Endodermal cell (in vitro differentiated cells): ENCODE data around the gene FYTTD1. TPM values are rescaled to one million over a fixed set of nuclear protein-coding genes. Genes with fewer than 3 reads are reported as not detected.

Experiments
- DNase-seq: peaks from one replicate; pipeline ENCODE4 v3.0.0-alpha.2; 2017
- H3K27ac ChIP-seq: 2 replicates; pipeline ENCODE4 v1.5.1; 2013; ENCODE audit warnings: mild to moderate bottlenecking, low read depth, low read length, moderate library complexity
- H3K27me3 ChIP-seq: 2 replicates; pipeline ENCODE4 v1.6.1; 2013; ENCODE audit warnings: mild to moderate bottlenecking, low read length, moderate library complexity; ENCODE audit not compliant: insufficient read depth, control insufficient read depth, poor library complexity, severe bottlenecking
- H3K36me3 ChIP-seq: 2 replicates; pipeline ENCODE4 v1.7.0; 2013; ENCODE audit warnings: mild to moderate bottlenecking, low read length, moderate library complexity; ENCODE audit not compliant: control insufficient read depth, insufficient read depth
- H3K4me1 ChIP-seq: one replicate; pipeline ENCODE4 v1.7.0; 2013; ENCODE audit warnings: low read length; ENCODE audit not compliant: control insufficient read depth, insufficient read depth
- H3K4me3 ChIP-seq: 2 replicates; pipeline ENCODE4 v1.5.1; 2013; ENCODE audit warnings: mild to moderate bottlenecking, low read length, moderate library complexity
- H3K9ac ChIP-seq: 2 replicates; pipeline ENCODE4 v1.6.1; 2013; ENCODE audit warnings: mild to moderate bottlenecking, low read length, moderate library complexity; ENCODE audit not compliant: poor library complexity, severe bottlenecking; ENCODE audit errors: extremely low read depth
- H3K9me3 ChIP-seq: 2 replicates; pipeline ENCODE4 v1.6.1; 2013; ENCODE audit warnings: mild to moderate bottlenecking, low read length, moderate library complexity; ENCODE audit not compliant: control insufficient read depth
- H3K27ac Mint-ChIP-seq: 2 replicates; pipeline ENCODE4 v1.8.0; 2020; ENCODE audit warnings: mixed read lengths
- H3K27me3 Mint-ChIP-seq: 2 replicates; pipeline ENCODE4 v1.8.0; 2021; ENCODE audit warnings: mild to moderate bottlenecking, mixed read lengths; ENCODE audit not compliant: insufficient read depth
- H3K36me3 Mint-ChIP-seq: 2 replicates; pipeline ENCODE4 v1.8.0; 2020; ENCODE audit warnings: low read depth, mixed read lengths
- H3K4me1 Mint-ChIP-seq: 2 replicates; pipeline ENCODE4 v1.8.0; 2020; ENCODE audit warnings: mixed read lengths
- H3K4me3 Mint-ChIP-seq: 2 replicates; pipeline ENCODE4 v1.8.0; 2020; ENCODE audit warnings: mild to moderate bottlenecking, moderate library complexity, mixed read lengths
- H3K9me3 Mint-ChIP-seq: 2 replicates; pipeline ENCODE4 v1.8.0; 2020; ENCODE audit warnings: mild to moderate bottlenecking, mixed read lengths
- WGBS, 2 experiments: methylation state at CpG; one replicate each; pipeline versions ENCODE4 v1.1.5 to v1.1.7; 2013; ENCODE audit warnings: missing lambda C conversion rate in 2 of 2, mixed read lengths in 1 of 2; ENCODE audit not compliant: insufficient coverage in 1 of 2, insufficient read length in 1 of 2; 5-methylcytosine and 5-hydroxymethylcytosine counted together
- total RNA-seq, 2 donors: library from RNA; stranded (reverse); fragmentation: NEBNext Ultra II Directional in 1 of 2; extraction: Animal tissue kit (Norgen Biotek cat#: 25700) in 1 of 2; gene quantifications; 2 replicates in 1 of 2; 3 replicates in 1 of 2; pipeline ENCODE4 v1.2.1, GENCODE V29; 2021
- TF ChIP-seq, protein P1 (sequence below): fragments of 200-600 bp; sonication (generic); conservative IDR thresholded peaks from 2 replicates; pipeline ENCODE4 v1.5.0; 2021; ENCODE audit warnings: antibody characterized with exemption, mild to moderate bottlenecking

FYTTD1 gene
- total RNA-seq, 2 donors from 2014 or later, result 39.0 to 41.5 TPM

DNA sequence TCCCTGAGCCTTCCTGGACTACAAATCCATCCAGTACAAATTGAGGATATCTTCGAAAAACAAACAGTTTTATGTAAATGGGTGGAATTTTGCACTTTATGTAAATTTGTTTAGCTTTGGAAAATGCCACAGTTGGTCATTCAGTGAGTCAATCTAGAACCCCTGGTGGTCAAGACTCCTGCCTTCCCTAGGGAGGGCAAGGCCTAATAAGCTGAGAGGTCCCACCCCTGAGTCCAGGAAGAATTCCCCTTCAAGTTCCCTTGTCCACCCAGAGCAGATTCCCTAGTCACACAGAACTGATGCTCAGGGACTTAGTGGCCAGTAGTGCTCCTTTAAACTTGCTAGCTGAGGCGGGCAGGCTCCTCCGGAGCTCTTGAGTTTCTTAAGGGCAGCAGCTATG is 6.9 kb upstream of the FYTTD1 start:
- H3K27me3 ChIP-seq, result no peaks in the 10 kb centered on the region
- H3K4me3 ChIP-seq, result no peak overlapping the region
- Mint-ChIP-seq H3K4me3 (no peak overlapping the region), H3K36me3 (no peaks in the 10 kb centered on the region), H3K9me3 (no peaks in the 10 kb centered on the region), H3K27me3 (no peaks in the 10 kb centered on the region), H3K4me1 (no peaks in the 10 kb centered on the region), H3K27ac (no peak overlapping the region)
- 91 to 92% methylated on average over 2 to 3 of the region's 3 CpGs for WGBS, 2 experiments
- DNase-seq, result no peak
- no peak overlapping the region for H3K27ac ChIP-seq
- H3K4me1 ChIP-seq, result no peaks in the 10 kb centered on the region
- TF ChIP-seq, protein P1, sequence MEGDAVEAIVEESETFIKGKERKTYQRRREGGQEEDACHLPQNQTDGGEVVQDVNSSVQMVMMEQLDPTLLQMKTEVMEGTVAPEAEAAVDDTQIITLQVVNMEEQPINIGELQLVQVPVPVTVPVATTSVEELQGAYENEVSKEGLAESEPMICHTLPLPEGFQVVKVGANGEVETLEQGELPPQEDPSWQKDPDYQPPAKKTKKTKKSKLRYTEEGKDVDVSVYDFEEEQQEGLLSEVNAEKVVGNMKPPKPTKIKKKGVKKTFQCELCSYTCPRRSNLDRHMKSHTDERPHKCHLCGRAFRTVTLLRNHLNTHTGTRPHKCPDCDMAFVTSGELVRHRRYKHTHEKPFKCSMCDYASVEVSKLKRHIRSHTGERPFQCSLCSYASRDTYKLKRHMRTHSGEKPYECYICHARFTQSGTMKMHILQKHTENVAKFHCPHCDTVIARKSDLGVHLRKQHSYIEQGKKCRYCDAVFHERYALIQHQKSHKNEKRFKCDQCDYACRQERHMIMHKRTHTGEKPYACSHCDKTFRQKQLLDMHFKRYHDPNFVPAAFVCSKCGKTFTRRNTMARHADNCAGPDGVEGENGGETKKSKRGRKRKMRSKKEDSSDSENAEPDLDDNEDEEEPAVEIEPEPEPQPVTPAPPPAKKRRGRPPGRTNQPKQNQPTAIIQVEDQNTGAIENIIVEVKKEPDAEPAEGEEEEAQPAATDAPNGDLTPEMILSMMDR, result no peak
- no peaks in the 10 kb centered on the region for H3K36me3 ChIP-seq
- H3K9me3 ChIP-seq, result no peaks in the 10 kb centered on the region
- H3K9ac ChIP-seq, result no peak overlapping the region

DNA sequence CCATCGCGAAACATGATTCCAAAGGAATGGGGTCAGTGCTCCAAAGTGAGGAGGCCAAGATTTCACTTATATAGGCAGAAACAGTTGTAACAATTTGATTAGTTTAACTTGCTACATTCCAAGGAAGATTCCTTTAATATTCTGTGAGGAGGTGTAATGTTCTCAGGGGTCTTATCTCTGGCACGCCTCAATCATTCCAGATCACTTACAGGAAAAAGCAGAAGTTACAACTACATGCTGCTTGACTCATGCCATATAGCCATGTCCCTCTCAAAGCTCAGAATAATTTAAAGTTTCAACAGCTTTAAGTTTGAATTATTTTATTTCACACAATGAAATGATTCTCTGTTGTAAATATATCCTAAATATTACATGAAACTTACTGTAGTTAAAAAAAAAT is 3.5 kb upstream of the FYTTD1 start:
- Mint-ChIP-seq H3K4me1 (peaks cover 8% of the 10 kb centered on the region), H3K4me3 (no peak overlapping the region), H3K27ac (no peak overlapping the region), H3K36me3 (no peaks in the 10 kb centered on the region), H3K27me3 (peaks cover 11% of the 10 kb centered on the region), H3K9me3 (no peaks in the 10 kb centered on the region)
- no peaks in the 10 kb centered on the region for H3K9me3 ChIP-seq
- no peak overlapping the region for H3K9ac ChIP-seq
- no peak overlapping the region for H3K27ac ChIP-seq
- DNase-seq, result no peak
- no peaks in the 10 kb centered on the region for H3K36me3 ChIP-seq
- TF ChIP-seq, protein P1, result no peak
- no peaks in the 10 kb centered on the region for H3K27me3 ChIP-seq
- H3K4me3 ChIP-seq, result no peak overlapping the region
- no peaks in the 10 kb centered on the region for H3K4me1 ChIP-seq
- 89 to 100% methylated on average over 2 to 3 of the region's 3 CpGs for WGBS, 2 experiments

DNA sequence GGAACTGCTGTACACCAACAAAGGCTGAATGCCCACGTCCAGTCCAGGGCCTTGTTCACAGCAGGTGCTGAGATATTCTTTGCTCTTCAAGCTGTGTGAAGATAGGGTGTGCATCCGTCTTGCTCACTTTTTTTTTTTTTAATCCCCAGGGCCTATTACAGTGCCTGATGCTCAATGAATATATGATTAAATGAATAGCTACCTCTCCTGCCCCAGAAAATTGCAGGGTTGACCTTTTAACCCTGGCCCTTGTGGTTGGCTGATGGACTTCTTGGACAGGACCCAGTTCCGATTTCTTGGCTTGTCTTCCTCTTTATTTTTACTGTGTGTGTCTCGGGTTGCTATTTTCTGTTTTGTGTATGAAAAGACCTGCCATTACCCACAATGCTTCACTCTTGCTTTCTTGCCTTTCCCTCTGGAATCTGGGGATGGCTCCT is 2.9 kb upstream of the FYTTD1 start:
- H3K9me3 ChIP-seq, result no peaks in the 10 kb centered on the region
- H3K4me3 ChIP-seq, result no peak overlapping the region
- H3K9ac ChIP-seq, result no peak overlapping the region
- Mint-ChIP-seq H3K9me3 (no peaks in the 10 kb centered on the region), H3K27ac (no peak overlapping the region), H3K4me3 (no peak overlapping the region), H3K36me3 (no peaks in the 10 kb centered on the region), H3K27me3 (peaks cover 11% of the 10 kb centered on the region), H3K4me1 (peaks cover 9% of the 10 kb centered on the region)
- TF ChIP-seq, protein P1, result no peak
- no peak for DNase-seq
- no peaks in the 10 kb centered on the region for H3K27me3 ChIP-seq
- no peaks in the 10 kb centered on the region for H3K36me3 ChIP-seq
- no peaks in the 10 kb centered on the region for H3K4me1 ChIP-seq
- no peak overlapping the region for H3K27ac ChIP-seq
- 72 to 87% methylated on average over 2 to 4 of the region's 4 CpGs for WGBS, 2 experiments
